Glutamatergic neuron (in vitro differentiated cells): Measurements from ENCODE around the gene COQ9. TPM values are rescaled to one million over a fixed set of nuclear protein-coding genes. Genes with fewer than 3 reads are reported as not detected.
A peak's percentile ranks its signal among the peaks of the same experiment; 100 is the strongest.

Experiments
- DNase-seq: peaks from one replicate; pipeline ENCODE4 v3.0.0; 2022
- H3K27ac Mint-ChIP-seq: one replicate; pipeline ENCODE4 v1.8.0; 2020; ENCODE audit warnings: mild to moderate bottlenecking, mixed read lengths, inconsistent platforms; ENCODE audit not compliant: unreplicated experiment
- H3K27me3 Mint-ChIP-seq: one replicate; pipeline ENCODE4 v1.8.0; 2020; ENCODE audit warnings: mild to moderate bottlenecking, moderate library complexity, mixed read lengths, inconsistent platforms; ENCODE audit not compliant: unreplicated experiment
- H3K36me3 Mint-ChIP-seq: one replicate; pipeline ENCODE4 v1.8.0; 2020; ENCODE audit warnings: mild to moderate bottlenecking, mixed read lengths, inconsistent platforms; ENCODE audit not compliant: unreplicated experiment
- H3K4me1 Mint-ChIP-seq: one replicate; pipeline ENCODE4 v1.8.0; 2020; ENCODE audit warnings: mild to moderate bottlenecking, low read depth, mixed read lengths, inconsistent platforms; ENCODE audit not compliant: unreplicated experiment
- H3K4me3 Mint-ChIP-seq: one replicate; pipeline ENCODE4 v1.8.0; 2020; ENCODE audit warnings: mild to moderate bottlenecking, mixed read lengths, inconsistent platforms; ENCODE audit not compliant: unreplicated experiment
- H3K9me3 Mint-ChIP-seq: one replicate; pipeline ENCODE4 v1.8.0; 2020; ENCODE audit warnings: mild to moderate bottlenecking, moderate library complexity, mixed read lengths, inconsistent platforms; ENCODE audit not compliant: unreplicated experiment
- total RNA-seq: library from RNA; stranded (reverse); fragmentation: NEBNext Ultra II Directional; extraction: Animal tissue kit (Norgen Biotek cat#: 25700); gene quantifications from one replicate; pipeline ENCODE4 v1.2.1, GENCODE V29; 2021; ENCODE audit not compliant: unreplicated experiment
- TF ChIP-seq, protein P1 (sequence below): fragments of 200-600 bp; sonication (generic); IDR thresholded peaks from one replicate; pipeline ENCODE4 v1.5.0; 2021; ENCODE audit not compliant: partially characterized antibody, unreplicated experiment

The COQ9 gene
- total RNA-seq, 1 donor from 2014 or later: 45.1 TPM

DNA sequence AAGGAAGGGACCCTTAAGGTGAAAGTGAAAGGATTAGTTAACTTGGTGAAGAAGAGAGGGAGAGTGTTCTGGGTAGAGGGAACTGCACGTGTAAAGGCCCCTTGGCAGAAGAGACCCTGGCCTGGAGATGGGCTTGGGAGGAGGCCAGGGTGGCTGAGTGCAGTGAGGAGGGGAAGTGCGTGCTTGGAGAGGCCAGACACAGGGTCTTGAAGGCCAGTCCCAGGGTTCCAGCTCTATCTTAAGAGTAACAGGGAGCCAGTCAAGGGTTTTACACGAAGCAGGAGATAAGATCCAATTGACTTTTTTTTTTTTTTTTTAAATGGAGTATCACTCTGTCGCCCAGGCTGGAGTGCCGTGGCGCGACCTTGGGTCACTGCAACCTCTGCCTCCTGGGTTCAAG is 54.2 kb downstream of the COQ9 start:
- Mint-ChIP-seq H3K36me3 (no peaks in the 10 kb centered on the region), H3K27me3 (peaks cover 1% of the 10 kb centered on the region), H3K4me3 (no peak overlapping the region), H3K4me1 (peaks cover 16% of the 10 kb centered on the region), H3K9me3 (peaks cover 3% of the 10 kb centered on the region), H3K27ac (no peak overlapping the region)
- TF ChIP-seq, protein P1, sequence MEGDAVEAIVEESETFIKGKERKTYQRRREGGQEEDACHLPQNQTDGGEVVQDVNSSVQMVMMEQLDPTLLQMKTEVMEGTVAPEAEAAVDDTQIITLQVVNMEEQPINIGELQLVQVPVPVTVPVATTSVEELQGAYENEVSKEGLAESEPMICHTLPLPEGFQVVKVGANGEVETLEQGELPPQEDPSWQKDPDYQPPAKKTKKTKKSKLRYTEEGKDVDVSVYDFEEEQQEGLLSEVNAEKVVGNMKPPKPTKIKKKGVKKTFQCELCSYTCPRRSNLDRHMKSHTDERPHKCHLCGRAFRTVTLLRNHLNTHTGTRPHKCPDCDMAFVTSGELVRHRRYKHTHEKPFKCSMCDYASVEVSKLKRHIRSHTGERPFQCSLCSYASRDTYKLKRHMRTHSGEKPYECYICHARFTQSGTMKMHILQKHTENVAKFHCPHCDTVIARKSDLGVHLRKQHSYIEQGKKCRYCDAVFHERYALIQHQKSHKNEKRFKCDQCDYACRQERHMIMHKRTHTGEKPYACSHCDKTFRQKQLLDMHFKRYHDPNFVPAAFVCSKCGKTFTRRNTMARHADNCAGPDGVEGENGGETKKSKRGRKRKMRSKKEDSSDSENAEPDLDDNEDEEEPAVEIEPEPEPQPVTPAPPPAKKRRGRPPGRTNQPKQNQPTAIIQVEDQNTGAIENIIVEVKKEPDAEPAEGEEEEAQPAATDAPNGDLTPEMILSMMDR: no peak
- no peak for DNase-seq

DNA sequence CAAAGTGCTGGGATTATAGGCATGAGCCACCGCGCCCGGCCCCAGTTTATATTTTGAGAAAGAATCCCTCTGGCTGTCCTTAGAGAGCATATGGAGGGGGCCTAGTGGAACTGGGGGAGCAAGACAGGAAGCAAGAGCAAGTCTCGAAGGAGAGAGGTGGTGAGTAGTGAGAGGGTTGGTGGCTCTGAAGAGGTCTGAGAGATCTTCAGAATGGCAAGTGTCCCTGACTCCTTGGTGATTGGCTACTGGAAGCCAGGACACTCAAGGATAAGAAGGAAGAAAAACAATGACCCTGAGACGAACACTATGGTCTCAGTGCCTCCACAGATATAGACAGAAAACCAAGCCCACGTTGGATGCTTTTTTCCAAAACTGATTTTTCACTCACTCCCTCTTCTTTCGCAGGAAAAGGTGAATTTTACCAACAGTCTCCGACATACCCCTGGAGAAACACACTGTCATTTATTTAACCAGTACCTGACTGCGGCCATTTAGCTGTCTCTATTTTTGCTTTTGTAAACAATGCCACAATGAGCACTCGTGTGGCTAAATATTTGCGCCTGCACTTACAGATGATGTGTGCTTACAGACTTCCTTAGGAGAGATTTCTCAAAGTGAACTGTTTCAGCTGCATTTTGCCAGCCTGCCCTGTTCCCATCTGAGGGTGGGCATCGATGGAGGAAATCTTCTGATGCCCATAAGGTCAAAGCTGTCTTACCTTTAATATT is 54.9 kb downstream of the COQ9 start:
- Mint-ChIP-seq H3K4me1 (peaks cover 19% of the 10 kb centered on the region), H3K36me3 (no peaks in the 10 kb centered on the region), H3K27ac (no peak overlapping the region), H3K4me3 (no peak overlapping the region), H3K27me3 (peaks cover 1% of the 10 kb centered on the region), H3K9me3 (peaks cover 3% of the 10 kb centered on the region)
- no peak for DNase-seq
- TF ChIP-seq, protein P1: no peak

DNA sequence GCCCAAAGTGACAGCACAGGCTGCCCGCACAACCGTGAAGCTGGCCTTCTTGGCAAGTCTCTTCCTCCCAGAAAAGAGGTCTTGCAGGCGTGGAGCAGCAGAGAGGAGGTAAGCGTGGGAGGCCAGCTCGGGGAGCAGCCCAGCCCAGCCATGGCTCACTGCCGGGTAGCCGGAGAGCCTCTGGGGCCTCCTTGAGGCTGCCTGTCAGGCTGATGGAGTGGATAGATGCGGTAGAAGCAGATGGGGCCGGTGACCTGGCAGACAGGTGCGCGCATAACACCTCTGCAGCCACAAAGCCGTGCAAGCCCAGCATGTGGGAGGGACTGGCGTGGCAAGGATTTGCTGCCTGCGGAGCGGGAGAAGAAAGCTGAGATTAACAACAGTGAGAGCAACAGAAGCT is 56.1 kb downstream of the COQ9 start:
- H3K27ac Mint-ChIP-seq: no peak overlapping the region
- TF ChIP-seq, protein P1: no peak
- H3K4me3 Mint-ChIP-seq: peak overlapping the region; percentile 25
- peaks cover 1% of the 10 kb centered on the region for H3K27me3 Mint-ChIP-seq
- H3K4me1 Mint-ChIP-seq: peaks cover 23% of the 10 kb centered on the region
- peaks cover 3% of the 10 kb centered on the region for H3K9me3 Mint-ChIP-seq
- DNase-seq: no peak
- no peaks in the 10 kb centered on the region for H3K36me3 Mint-ChIP-seq

DNA sequence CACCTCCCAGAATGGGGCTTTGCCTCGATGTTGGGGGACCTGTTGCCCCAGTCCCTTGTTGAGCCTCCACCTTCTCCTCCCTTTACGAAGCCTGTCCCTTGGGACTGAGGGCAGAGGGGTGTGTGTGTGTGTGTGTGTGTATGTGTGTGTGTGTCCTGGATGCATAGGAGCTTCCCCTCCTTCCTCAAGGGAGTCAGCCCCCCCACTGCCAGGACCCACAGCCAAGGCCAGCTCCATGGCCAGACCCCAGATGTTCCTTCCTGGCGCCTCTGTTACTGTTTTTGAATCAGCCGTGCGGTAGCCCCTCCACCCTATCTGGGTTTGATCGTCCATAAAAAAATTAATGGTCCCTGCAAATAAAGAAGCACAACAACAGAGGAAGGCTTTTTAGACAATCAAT is 56.7 kb downstream of the COQ9 start:
- no peak for DNase-seq
- no peak overlapping the region for H3K27ac Mint-ChIP-seq
- H3K9me3 Mint-ChIP-seq: peaks cover 3% of the 10 kb centered on the region
- TF ChIP-seq, protein P1: no peak
- peaks cover 1% of the 10 kb centered on the region for H3K27me3 Mint-ChIP-seq
- H3K36me3 Mint-ChIP-seq: no peaks in the 10 kb centered on the region
- peaks cover 26% of the 10 kb centered on the region for H3K4me1 Mint-ChIP-seq
- no peak overlapping the region for H3K4me3 Mint-ChIP-seq

DNA sequence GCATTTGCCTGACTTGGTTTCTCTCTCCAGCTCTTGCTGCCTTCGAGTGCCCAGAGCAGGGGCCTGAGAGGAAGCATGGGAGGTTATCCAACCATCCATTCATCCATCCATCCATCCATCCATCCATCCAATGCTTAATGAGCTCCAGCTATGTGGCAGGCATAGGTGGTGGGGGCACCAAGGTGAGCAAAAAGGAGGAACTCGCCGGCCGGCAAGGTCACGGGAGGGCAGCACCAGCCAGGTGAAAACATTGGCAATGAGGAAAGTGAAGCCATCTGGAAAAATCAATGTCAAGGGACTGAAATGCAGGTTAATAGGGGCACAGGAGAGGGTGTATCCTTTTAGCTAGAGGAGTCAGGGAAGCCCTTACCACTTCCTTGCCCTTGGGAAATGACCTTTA is 57.2 kb downstream of the COQ9 start:
- no peak for DNase-seq
- Mint-ChIP-seq H3K4me1 (peaks cover 29% of the 10 kb centered on the region), H3K36me3 (no peaks in the 10 kb centered on the region), H3K27me3 (peaks cover 1% of the 10 kb centered on the region), H3K27ac (no peak overlapping the region), H3K4me3 (no peak overlapping the region), H3K9me3 (peaks cover 3% of the 10 kb centered on the region)
- TF ChIP-seq, protein P1: no peak
